Rectal smooth muscle tissue (tissue), 1 donor: ENCODE results near the gene CAMK1G.

Experiments
- H3K27ac ChIP-seq: one replicate; pipeline ENCODE4 v1.7.0; 2013; ENCODE audit warnings: low read depth, low read length, inconsistent platforms
- H3K27me3 ChIP-seq: one replicate; pipeline ENCODE4 v1.7.0; 2013; ENCODE audit warnings: low read length; ENCODE audit not compliant: control insufficient read depth, insufficient read depth
- H3K36me3 ChIP-seq: one replicate; pipeline ENCODE4 v1.7.0; 2013; ENCODE audit warnings: low read length; ENCODE audit not compliant: control insufficient read depth, insufficient read depth
- H3K4me1 ChIP-seq: one replicate; pipeline ENCODE4 v1.7.0; 2013; ENCODE audit warnings: low read length; ENCODE audit not compliant: control insufficient read depth, insufficient read depth
- H3K4me3 ChIP-seq: one replicate; pipeline ENCODE4 v1.7.0; 2013; ENCODE audit warnings: low read length
- H3K9ac ChIP-seq: one replicate; pipeline ENCODE4 v1.7.0; 2013; ENCODE audit warnings: low read length

Gene CAMK1G

GRCh38 chr1:209657140-209657879, 73.8 kb downstream of the CAMK1G start:
- Histone ChIP-seq H3K27me3 (no peaks in the 10 kb centered on the region), H3K4me1 (no peaks in the 10 kb centered on the region), H3K9ac (no peak overlapping the region), H3K4me3 (no peak overlapping the region), H3K36me3 (no peaks in the 10 kb centered on the region), H3K27ac (no peak overlapping the region)

GRCh38 chr1:209657918-209658317, 74.4 kb downstream of the CAMK1G start:
- Histone ChIP-seq H3K9ac (no peak overlapping the region), H3K27me3 (no peaks in the 10 kb centered on the region), H3K27ac (no peak overlapping the region), H3K4me3 (no peak overlapping the region), H3K4me1 (no peaks in the 10 kb centered on the region), H3K36me3 (no peaks in the 10 kb centered on the region)

- no peak overlapping the region for H3K4me3 ChIP-seq
- H3K27me3 ChIP-seq = no peaks in the 10 kb centered on the region
- H3K9ac ChIP-seq = no peak overlapping the region
- H3K36me3 ChIP-seq = no peaks in the 10 kb centered on the region
- no peak overlapping the region for H3K27ac ChIP-seq
- no peaks in the 10 kb centered on the region for H3K4me1 ChIP-seq
These were observed 76.4 kb downstream of the CAMK1G start for GRCh38 chr1:209659909-209660308.

GRCh38 chr1:209661071-209661470, 77.6 kb downstream of the CAMK1G start:
- H3K27ac ChIP-seq = no peak overlapping the region
- no peaks in the 10 kb centered on the region for H3K36me3 ChIP-seq

GRCh38 chr1:209662879-209663327, 79.4 kb downstream of the CAMK1G start:
- Histone ChIP-seq H3K27ac (no peak overlapping the region), H3K4me3 (no peak overlapping the region)

More at GRCh38 chr1:209661071-209661470, 77.6 kb downstream of the CAMK1G start:
- no peak overlapping the region for H3K9ac ChIP-seq
- H3K4me1 ChIP-seq = no peaks in the 10 kb centered on the region
- H3K4me3 ChIP-seq = no peak overlapping the region
- H3K27me3 ChIP-seq = no peaks in the 10 kb centered on the region

More at GRCh38 chr1:209662879-209663327, 79.4 kb downstream of the CAMK1G start:
- H3K9ac ChIP-seq = no peak overlapping the region
- no peaks in the 10 kb centered on the region for H3K4me1 ChIP-seq
- H3K27me3 ChIP-seq = no peaks in the 10 kb centered on the region
- no peaks in the 10 kb centered on the region for H3K36me3 ChIP-seq
